GM18520 (cell line): ENCODE data around the gene IFNLR1.

Source experiments
- ATAC-seq: cut with Tn5 transposase; IDR thresholded peaks from one replicate; pipeline ENCODE4 v1.9.1; 2021; ENCODE audit not compliant: unreplicated experiment

The IFNLR1 gene

GRCh38 chr1:24150234-24151174, 36.6 kb downstream of the IFNLR1 start:
- no peak for ATAC-seq

- no peak for ATAC-seq
Measured at GRCh38 chr1:24149866-24150233, 37.2 kb downstream of the IFNLR1 start.

DNA sequence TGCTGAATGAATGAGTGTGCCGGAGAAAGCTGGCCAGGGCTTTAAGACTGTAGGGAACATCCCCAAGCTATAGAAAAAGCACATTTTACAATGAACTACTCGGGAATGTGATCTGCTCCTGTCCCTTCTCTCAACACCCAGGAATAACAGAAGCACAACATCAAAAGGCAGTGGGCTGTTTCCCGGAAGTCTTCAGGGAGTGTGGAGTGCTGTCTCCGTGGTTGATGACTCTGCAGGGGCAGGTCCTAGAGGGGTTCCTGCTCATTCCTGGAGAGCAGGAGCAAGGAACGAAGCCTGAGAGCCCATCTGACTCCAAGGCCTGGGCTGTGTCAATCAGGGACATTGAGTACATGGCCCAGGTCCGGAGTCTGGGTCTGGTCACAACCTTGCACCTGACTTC, 39.3 kb downstream of the IFNLR1 start:
- ATAC-seq, result no peak

DNA sequence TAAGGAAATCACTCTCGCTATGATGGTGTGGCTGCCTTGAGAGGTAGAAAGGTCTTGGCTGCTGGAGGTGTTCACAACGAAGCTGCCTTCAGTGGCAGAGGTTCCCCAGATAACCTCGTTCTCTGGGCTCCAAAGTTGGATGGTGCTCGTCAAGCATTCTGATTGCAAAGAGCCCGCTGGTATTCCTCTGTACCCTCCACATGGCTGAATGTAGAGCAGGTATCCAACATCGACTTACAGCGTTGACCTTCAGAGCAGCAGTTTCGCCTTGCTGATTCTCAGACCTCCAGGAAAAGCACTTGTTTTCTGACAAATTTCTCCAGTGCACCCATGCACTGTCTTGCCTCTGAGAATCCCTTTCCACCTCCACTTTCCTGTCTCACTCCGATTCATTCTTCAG, 39.9 kb downstream of the IFNLR1 start:
- no peak for ATAC-seq

GRCh38 chr1:24142546-24143534, 44.2 kb downstream of the IFNLR1 start, which contains the start of gene IL22RA1:
Gene IL22RA1, minus strand, starts transcription at chr1:24143140. Its CDS starts 58 bp downstream, at chr1:24143082.
- ATAC-seq, result no peak

GRCh38 chr1:24141311-24141997, 45.6 kb downstream of the IFNLR1 start:
- no peak for ATAC-seq

DNA sequence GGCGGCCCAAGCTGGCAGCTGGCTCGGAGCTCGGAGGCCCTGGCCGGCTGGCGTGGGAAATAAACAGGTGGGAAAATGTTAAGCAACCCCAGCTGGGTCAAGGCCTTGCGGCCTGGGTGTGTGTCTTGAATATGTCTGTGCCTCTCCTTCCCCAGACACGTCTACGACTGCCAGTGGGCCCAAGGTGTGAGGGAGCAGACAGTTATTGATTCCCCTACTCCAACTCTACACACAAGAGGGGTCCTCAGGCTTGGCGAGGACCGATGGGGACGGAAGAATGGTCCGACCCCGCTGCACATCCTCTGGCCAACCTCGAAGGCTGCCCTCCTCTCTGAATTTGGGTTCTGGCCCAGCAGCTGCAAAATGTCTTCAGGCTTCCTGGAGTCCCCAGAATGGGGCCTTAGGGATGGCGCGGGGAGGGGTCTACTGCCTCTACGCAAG, 46.3 kb downstream of the IFNLR1 start:
- ATAC-seq, result no peak

GRCh38 chr1:24139841-24140425, 47.2 kb downstream of the IFNLR1 start:
- ATAC-seq, result no peak

GRCh38 chr1:24139222-24139489, 47.9 kb downstream of the IFNLR1 start:
- ATAC-seq, result no peak

- ATAC-seq, result no peak
Measured at GRCh38 chr1:24138476-24139221, 48.4 kb downstream of the IFNLR1 start.

GRCh38 chr1:24136956-24137539, 50.0 kb downstream of the IFNLR1 start:
- ATAC-seq, result no peak

GRCh38 chr1:24134376-24134775, 52.7 kb downstream of the IFNLR1 start:
- ATAC-seq, result no peak

- no peak for ATAC-seq
Measured at GRCh38 chr1:24133819-24134218, 53.3 kb downstream of the IFNLR1 start.

GRCh38 chr1:24130385-24130784, 56.7 kb downstream of the IFNLR1 start:
- no peak for ATAC-seq

DNA sequence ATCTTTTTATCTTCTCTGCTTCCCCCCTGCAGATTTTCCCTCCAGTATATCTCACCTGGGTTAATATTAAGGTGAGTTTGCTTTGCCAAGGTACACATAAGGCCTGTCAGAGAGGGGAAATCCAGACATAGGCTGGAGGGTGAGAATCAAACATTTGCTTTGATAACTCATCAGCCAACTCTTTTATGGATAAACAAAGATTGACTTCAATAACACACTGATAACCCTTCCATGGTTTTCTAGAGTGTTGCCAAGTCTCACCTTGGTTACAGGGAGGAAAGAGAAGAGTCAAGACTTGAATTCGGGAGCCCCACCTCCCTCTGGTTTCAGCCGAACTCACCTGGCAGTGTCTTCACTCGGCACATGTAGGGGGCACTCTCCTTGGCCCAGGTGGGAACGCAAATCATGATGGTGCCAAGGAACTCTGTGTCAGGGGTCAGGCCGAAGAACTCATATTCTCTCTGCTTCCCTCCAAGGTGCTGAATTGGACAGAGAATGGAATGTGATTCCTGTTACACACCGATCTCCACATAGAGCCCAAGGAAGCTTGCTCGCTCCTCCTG, 59.2 kb downstream of the IFNLR1 start:
- ATAC-seq, result no peak

DNA sequence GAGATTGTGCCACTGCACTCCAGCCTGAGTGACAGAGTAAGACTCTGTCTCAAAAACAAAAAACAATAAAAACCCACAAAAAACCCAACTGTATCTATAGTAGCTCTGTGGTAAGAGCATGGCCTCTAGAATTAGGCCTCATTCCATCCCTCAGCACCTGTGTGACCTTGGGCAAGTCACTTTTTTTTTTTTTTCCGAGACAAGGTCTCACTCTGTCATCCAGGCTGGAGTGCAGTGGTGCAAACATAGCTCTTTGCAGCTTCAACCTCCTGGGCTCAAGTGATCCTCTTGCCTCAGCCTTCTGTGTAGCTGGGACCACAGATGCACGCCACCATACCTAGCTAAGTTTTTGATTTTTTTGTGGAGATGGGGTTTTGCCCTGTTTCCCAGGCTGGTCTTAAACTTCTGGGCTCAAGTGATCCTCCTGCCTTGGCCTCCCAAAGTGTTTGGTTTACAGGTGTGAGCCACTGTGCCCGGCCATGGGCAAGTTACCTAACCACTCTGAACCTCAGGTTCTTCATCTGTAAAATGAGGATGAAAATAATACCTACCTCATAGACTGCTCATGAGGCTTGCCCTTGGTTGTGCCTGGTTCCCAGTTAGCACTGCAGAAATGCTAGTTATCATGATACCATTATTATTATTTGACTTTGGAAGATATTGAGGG, 59.8 kb downstream of the IFNLR1 start:
- no peak for ATAC-seq

DNA sequence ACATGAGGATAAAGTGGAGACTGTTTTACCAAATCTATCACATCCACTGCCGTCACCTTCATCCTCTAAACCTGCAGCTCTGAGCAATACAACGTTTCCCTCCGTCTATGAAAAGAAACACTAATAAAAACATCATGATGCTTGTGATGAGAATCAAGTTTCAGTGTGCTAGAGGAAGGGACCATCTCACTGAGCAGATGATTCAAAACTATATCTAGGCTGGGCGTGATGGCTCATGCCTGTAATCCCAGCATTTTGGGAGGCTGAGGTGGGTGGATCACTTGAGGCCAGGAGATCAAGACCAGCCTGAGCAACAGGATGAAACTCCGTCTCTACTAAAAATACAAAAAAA, 60.4 kb downstream of the IFNLR1 start:
- no peak for ATAC-seq

GRCh38 chr1:24126018-24126671, 60.9 kb downstream of the IFNLR1 start:
- ATAC-seq, result no peak
